ENCODE measurements around the gene TMEM119. TPM values are rescaled to one million over a fixed set of nuclear protein-coding genes. Genes with fewer than 3 reads are reported as not detected.
A peak's percentile ranks its signal among the peaks of the same experiment; 100 is the strongest.

TMEM119 gene
- total RNA-seq, 1 donor: 164 TPM

DNA sequence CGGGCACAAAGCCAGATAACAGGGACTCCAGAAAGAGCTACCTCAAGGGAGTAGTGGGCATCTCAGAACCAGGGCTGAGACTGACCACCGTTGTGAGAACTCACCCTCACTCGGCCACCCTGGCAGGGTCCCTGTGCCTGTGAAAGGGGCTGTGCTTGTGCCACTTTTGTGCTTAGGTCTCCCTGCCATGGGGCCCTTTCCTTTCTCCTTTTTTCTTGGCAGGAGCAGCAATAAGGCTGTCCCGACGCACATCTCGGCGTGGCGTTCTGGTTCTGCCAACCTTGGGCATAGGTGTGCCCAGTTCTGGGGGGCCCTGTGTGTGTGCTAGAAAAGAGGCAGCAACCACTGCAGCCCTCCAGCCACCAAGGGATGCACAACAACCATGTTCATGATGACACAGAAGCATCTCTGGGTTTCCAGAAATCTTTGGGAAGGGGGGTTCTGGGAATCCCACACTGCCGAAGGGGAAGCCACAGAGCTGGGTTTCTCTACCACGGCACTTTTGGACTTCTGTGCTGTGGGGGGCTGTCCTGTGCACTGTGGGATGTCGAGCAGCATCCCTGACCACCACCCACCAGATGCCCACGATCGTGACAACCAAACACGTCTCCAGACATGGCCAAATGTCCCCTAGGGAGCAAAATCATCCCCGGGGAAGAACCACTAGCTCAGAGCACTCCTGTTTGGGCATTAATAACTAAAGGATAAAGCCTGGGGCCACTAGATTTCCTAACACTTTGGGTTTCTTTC, 13.1 kb upstream of the TMEM119 start:
- no peak for DNase-seq (ENCODE audit: low read depth)
- H3K4me3 ChIP-seq (ENCODE audit: low read depth, low read length): no peak overlapping the region
- TF ChIP-seq, protein P1, sequence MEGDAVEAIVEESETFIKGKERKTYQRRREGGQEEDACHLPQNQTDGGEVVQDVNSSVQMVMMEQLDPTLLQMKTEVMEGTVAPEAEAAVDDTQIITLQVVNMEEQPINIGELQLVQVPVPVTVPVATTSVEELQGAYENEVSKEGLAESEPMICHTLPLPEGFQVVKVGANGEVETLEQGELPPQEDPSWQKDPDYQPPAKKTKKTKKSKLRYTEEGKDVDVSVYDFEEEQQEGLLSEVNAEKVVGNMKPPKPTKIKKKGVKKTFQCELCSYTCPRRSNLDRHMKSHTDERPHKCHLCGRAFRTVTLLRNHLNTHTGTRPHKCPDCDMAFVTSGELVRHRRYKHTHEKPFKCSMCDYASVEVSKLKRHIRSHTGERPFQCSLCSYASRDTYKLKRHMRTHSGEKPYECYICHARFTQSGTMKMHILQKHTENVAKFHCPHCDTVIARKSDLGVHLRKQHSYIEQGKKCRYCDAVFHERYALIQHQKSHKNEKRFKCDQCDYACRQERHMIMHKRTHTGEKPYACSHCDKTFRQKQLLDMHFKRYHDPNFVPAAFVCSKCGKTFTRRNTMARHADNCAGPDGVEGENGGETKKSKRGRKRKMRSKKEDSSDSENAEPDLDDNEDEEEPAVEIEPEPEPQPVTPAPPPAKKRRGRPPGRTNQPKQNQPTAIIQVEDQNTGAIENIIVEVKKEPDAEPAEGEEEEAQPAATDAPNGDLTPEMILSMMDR (IDR thresholded peaks at IDR 0.05; ENCODE audit: insufficient read depth, low read length): no peak

DNA sequence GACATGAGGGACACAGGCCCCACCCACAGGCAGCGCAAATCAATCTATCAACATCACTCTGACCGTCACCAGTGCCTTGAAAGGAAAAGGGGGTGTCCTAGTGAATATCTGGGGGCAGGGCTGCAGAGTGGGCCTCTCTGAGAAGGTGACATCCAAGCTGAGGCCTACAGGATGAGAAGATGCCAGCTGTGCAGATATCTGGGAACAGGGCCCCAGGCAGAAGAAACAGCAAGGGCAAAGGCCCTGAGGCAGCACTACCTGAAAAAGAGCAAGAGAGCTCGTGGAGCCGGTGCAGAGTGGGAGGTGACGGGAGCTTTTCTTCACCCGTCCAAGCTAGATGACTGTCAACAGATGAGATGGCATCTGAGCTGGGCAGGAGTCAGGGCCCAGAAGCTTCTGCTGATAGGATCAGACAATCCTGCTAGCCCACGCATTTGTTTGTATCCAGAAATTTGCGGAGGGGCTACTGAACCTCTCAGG, 12.5 kb upstream of the TMEM119 start:
- TF ChIP-seq, protein P1 (IDR thresholded peaks at IDR 0.05; ENCODE audit: insufficient read depth, low read length): no peak
- no peak for DNase-seq (ENCODE audit: low read depth)
- no peak overlapping the region for H3K4me3 ChIP-seq (ENCODE audit: low read depth, low read length)

DNA sequence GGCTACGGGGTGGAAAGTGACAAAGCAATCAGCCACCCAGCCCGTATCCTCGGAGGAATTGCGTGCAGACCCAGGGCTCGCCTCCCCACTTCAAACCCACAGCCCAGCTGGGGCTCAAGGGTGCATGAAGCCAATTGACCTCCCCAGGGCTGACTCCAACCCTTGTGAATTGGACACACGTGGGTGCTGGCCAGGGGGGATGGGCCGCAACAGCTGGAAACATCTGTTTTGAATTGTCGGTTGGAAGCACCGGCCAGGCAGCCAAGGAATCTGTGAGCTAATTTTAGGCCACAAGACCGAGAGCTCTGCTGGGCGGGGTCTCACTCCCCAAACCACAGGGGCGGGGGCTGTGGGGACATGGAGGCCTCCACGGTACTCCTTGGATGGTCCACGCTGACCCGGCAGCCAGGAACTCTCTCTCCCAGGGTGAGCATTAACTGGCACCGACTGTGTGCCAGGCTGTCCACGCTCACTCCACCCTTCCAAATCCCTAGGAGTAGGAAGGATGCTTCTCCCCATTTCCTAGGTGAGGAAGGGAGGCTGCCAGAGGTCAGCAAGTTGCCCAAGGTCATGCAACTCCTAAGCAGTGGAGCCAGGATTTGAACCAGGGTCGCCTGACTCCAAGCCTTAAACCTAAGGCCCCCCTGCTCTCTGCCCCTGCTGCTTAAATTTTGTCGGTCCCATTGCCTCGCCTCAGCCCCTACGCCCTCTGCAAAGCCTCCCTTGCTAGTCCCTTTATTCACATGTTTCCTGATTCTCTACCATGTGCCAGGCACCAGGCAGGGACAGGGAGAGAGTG, 11.9 kb upstream of the TMEM119 start:
- DNase-seq (ENCODE audit: low read depth): peak; percentile 94
- TF ChIP-seq, protein P1 (IDR thresholded peaks at IDR 0.05; ENCODE audit: insufficient read depth, low read length): no peak
- no peak overlapping the region for H3K4me3 ChIP-seq (ENCODE audit: low read depth, low read length)

DNA sequence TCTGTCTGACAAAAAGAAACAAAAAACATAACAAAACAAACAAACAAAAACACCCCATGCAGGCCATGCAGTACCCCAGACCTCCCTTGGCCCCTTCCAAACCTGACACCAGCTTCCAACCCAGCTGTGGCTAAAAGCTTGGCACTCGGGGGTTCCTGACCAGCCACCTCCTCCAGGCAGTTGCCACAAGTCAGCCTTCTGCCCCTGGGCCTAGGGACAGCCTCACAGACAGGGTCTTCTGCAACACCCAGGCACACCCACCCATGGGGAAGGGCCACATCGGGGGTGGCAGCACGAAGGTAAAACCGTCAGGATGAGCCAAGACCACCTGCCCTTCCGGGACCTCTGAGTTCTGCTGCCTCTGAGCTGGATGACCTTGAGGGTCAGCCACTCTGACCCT, 10.7 kb upstream of the TMEM119 start:
- DNase-seq (ENCODE audit: low read depth): no peak
- TF ChIP-seq, protein P1 (IDR thresholded peaks at IDR 0.05; ENCODE audit: insufficient read depth, low read length): no peak
- H3K4me3 ChIP-seq (ENCODE audit: low read depth, low read length): no peak overlapping the region

DNA sequence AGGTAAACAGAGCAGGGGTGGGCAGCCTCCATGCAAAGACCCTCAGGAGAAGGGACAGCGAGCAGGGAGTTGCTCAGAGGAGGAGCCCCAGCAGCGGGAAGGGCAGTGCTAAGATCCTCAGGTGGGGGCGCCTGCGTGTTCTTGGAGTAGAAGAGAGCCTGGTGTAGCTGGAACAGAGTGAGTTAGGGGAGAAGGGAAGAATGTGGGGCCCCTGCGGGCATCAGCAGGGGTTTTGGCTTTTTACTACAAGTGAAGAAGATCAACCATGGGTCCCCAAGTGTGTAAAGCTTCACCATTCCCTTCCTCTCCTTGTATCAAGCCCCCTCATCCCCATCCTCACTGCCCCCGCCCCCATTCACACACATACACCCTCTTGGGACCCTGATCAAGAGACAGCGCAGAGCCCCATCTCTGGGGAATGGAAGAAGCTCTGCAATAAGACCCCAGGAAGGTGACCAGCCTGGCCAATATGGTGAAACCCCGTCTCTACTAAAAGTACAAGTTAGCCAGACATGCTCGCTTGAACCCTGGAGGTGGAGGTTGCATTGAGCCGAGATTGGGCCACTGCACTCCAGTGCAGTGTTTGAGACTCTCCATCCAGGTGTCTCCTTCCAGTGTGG, 10.2 kb upstream of the TMEM119 start:
- H3K4me3 ChIP-seq (ENCODE audit: low read depth, low read length): no peak overlapping the region
- TF ChIP-seq, protein P1 (IDR thresholded peaks at IDR 0.05; ENCODE audit: insufficient read depth, low read length): no peak
- no peak for DNase-seq (ENCODE audit: low read depth)

DNA sequence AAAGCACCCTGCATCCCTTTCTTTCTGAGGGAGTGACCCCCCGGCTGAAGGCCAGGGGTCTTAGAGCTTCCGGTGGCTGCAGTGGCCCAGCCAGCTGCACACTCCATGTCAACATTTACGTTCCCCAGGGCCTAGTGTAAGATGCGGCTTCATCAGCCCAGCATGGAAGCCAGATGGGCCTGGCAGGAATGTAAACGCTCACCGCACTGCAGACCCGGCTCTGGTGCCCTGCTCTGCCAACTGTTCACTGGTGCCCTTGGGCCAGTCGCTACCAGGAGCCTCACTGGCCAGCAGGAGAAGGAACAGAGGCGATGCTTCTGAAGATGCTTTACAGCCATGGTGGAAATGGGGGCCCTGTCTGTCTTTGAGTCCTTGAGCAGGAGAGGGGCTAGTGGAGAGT, 8.6 kb upstream of the TMEM119 start:
- no peak for DNase-seq (ENCODE audit: low read depth)
- TF ChIP-seq, protein P1 (IDR thresholded peaks at IDR 0.05; ENCODE audit: insufficient read depth, low read length): no peak
- H3K4me3 ChIP-seq (ENCODE audit: low read depth, low read length): no peak overlapping the region
